OCI-LY3 (cell line): Measurements from ENCODE around the gene LRPAP1.
"Not testable (repeated sequence)": the region's sequence is repeated elsewhere in the genome, so short reads cannot be mapped to it uniquely, and the experiment has no call there.

Source experiments
- H2AFZ ChIP-seq: fragments of 200-600, 300-600 bp; shearing (Covaris generic); 2 replicates; pipeline ENCODE4 v1.6.0; 2014; ENCODE audit warnings: antibody characterized with exemption, low read depth, low read length
- H3K27ac ChIP-seq: fragments of 200-600, 300-600 bp; sonication (generic); 2 replicates; pipeline ENCODE4 v1.5.1; 2014; ENCODE audit warnings: mild to moderate bottlenecking, low read length, moderate library complexity, mixed read lengths
- H3K27me3 ChIP-seq: fragments of 200-600, 300-600 bp; sonication (generic); 2 replicates; pipeline ENCODE4 v1.6.1; 2014; ENCODE audit warnings: low read depth, low read length, mixed read lengths
- H3K36me3 ChIP-seq: fragments of 200-600, 300-600 bp; sonication (generic); replicated peaks from 2 replicates; pipeline ENCODE3; 2014; ENCODE audit warnings: low read depth, low read length, mixed read lengths
- H3K4me1 ChIP-seq: fragments of 300-600, 200-600 bp; sonication (generic); 2 replicates; pipeline ENCODE4 v1.6.1; 2014; ENCODE audit warnings: low read length, mixed read lengths
- H3K4me2 ChIP-seq: fragments of 200-600, 300-600 bp; sonication (generic); 2 replicates; pipeline ENCODE4 v1.6.1; 2014; ENCODE audit warnings: low read length, mixed read lengths
- H3K4me3 ChIP-seq: fragments of 300-600, 200-600 bp; sonication (generic); 2 replicates; pipeline ENCODE4 v1.5.1; 2014; ENCODE audit warnings: antibody characterized with exemption, mild to moderate bottlenecking, low read length, moderate library complexity
- H3K79me2 ChIP-seq: fragments of 300-600, 200-600 bp; shearing (Covaris generic); 2 replicates; pipeline ENCODE4 v1.6.1; 2014; ENCODE audit warnings: mild to moderate bottlenecking, low read length, mixed read lengths
- H3K9ac ChIP-seq: fragments of 300-600, 200-600 bp; shearing (Covaris generic); 2 replicates; pipeline ENCODE4 v1.6.0; 2014; ENCODE audit warnings: mild to moderate bottlenecking, low read length, moderate library complexity
- H3K9me3 ChIP-seq: fragments of 200-600, 300-600 bp; shearing (Covaris generic); 2 replicates; pipeline ENCODE4 v1.6.1; 2014; ENCODE audit warnings: low read length, mixed read lengths; ENCODE audit not compliant: insufficient read depth
- H4K20me1 ChIP-seq: fragments of 200-600, 300-600 bp; sonication (generic); 2 replicates; pipeline ENCODE4 v1.6.1; 2016; ENCODE audit warnings: low read length, mixed read lengths; ENCODE audit not compliant: insufficient read depth
- CTCF ChIP-seq: fragments of 200-600, 300-600 bp; sonication (generic); IDR thresholded peaks from 2 replicates; pipeline ENCODE4 v1.5.1; 2014; ENCODE audit warnings: antibody characterized with exemption, low read length, low read depth
- EZH2phosphoT487 ChIP-seq: fragments of 200-600 bp; shearing (Covaris generic); IDR thresholded peaks from 2 replicates; pipeline ENCODE4 v1.6.1; 2018; ENCODE audit warnings: antibody characterized with exemption, mixed run types, low read depth

The LRPAP1 gene

GRCh38 chr4:3571921-3572320, 39.7 kb upstream of the LRPAP1 start:
- Histone ChIP-seq H3K9ac (no peak overlapping the region), H3K79me2 (no peaks in the 10 kb centered on the region), H3K27me3 (no peaks in the 10 kb centered on the region), H3K4me3 (no peak overlapping the region), H3K27ac (no peak overlapping the region), H3K36me3 (no peaks in the 10 kb centered on the region), H3K9me3 (no peaks in the 10 kb centered on the region), H3K4me1 (no peaks in the 10 kb centered on the region), H4K20me1 (no peaks in the 10 kb centered on the region), H3K4me2 (no peak overlapping the region), H2AFZ (no peak overlapping the region)
- no peak for TF ChIP-seq CTCF
- TF ChIP-seq EZH2phosphoT487 = no peak

GRCh38 chr4:3570923-3571322, 38.7 kb upstream of the LRPAP1 start:
- not testable (repeated sequence) for H3K79me2 ChIP-seq, H3K36me3 ChIP-seq, H3K9me3 ChIP-seq, H3K4me2 ChIP-seq, H3K9ac ChIP-seq, H3K4me1 ChIP-seq, H4K20me1 ChIP-seq, H3K27me3 ChIP-seq, H3K4me3 ChIP-seq, H3K27ac ChIP-seq, H2AFZ ChIP-seq

- not testable (repeated sequence) for H3K4me2 ChIP-seq, H3K27me3 ChIP-seq, H3K4me3 ChIP-seq, H4K20me1 ChIP-seq, H3K36me3 ChIP-seq, H3K4me1 ChIP-seq, H2AFZ ChIP-seq, H3K9me3 ChIP-seq, H3K79me2 ChIP-seq, H3K27ac ChIP-seq, H3K9ac ChIP-seq
These were observed 37.4 kb upstream of the LRPAP1 start for GRCh38 chr4:3569611-3570010.

- not testable (repeated sequence) for H3K36me3 ChIP-seq, H3K4me3 ChIP-seq, H3K4me1 ChIP-seq, H2AFZ ChIP-seq, H3K27me3 ChIP-seq, H4K20me1 ChIP-seq, H3K9ac ChIP-seq, H3K4me2 ChIP-seq, H3K9me3 ChIP-seq, H3K79me2 ChIP-seq, H3K27ac ChIP-seq
These were observed 34.5 kb upstream of the LRPAP1 start for GRCh38 chr4:3566701-3567100.

GRCh38 chr4:3566301-3566700, 34.1 kb upstream of the LRPAP1 start:
- not testable (repeated sequence) for H3K4me3 ChIP-seq, H3K27me3 ChIP-seq, H3K4me2 ChIP-seq, H3K79me2 ChIP-seq, H2AFZ ChIP-seq, H3K36me3 ChIP-seq, H3K27ac ChIP-seq, H4K20me1 ChIP-seq, H3K9ac ChIP-seq, H3K4me1 ChIP-seq, H3K9me3 ChIP-seq

GRCh38 chr4:3564948-3565347, 32.7 kb upstream of the LRPAP1 start:
- H3K4me3 ChIP-seq, H3K9ac ChIP-seq, H3K27me3 ChIP-seq, H3K79me2 ChIP-seq, H3K4me2 ChIP-seq, H2AFZ ChIP-seq, H3K27ac ChIP-seq, H3K36me3 ChIP-seq, H3K9me3 ChIP-seq, H4K20me1 ChIP-seq, H3K4me1 ChIP-seq: not testable (repeated sequence)
